Neural cell (in vitro differentiated cells): Measurements from ENCODE around the gene PPP1R27.

Experiments
- EP300 ChIP-seq: fragments of 450-650 bp; conservative IDR thresholded peaks from 2 replicates; pipeline ENCODE4 v1.6.1; 2014; ENCODE audit warnings: antibody characterized with exemption, mild to moderate bottlenecking, moderate library complexity; ENCODE audit not compliant: poor library complexity, severe bottlenecking
- EZH2 ChIP-seq: fragments of 200-600, 300-800 bp; shearing (Covaris generic), sonication (generic); IDR thresholded peaks from 2 replicates; pipeline ENCODE4 v1.6.1; 2014; ENCODE audit warnings: antibody characterized with exemption, low read length, borderline replicate concordance, mild to moderate bottlenecking; ENCODE audit not compliant: insufficient read depth, poor library complexity, severe bottlenecking
- POLR2AphosphoS5 ChIP-seq: IDR thresholded peaks from 2 replicates; pipeline ENCODE4 v1.6.1; 2012
- SMC3 ChIP-seq: fragments of 450-650 bp; conservative IDR thresholded peaks from 2 replicates; pipeline ENCODE4 v1.6.1; 2014; ENCODE audit warnings: antibody characterized with exemption, mild to moderate bottlenecking, moderate library complexity; ENCODE audit not compliant: poor library complexity
- TF ChIP-seq, protein P1 (sequence below): fragments of 450-650 bp; IDR thresholded peaks from 2 replicates; pipeline ENCODE4 v1.5.1; 2014; ENCODE audit warnings: antibody characterized with exemption, mild to moderate bottlenecking, moderate library complexity; ENCODE audit not compliant: poor library complexity, severe bottlenecking

DNA sequence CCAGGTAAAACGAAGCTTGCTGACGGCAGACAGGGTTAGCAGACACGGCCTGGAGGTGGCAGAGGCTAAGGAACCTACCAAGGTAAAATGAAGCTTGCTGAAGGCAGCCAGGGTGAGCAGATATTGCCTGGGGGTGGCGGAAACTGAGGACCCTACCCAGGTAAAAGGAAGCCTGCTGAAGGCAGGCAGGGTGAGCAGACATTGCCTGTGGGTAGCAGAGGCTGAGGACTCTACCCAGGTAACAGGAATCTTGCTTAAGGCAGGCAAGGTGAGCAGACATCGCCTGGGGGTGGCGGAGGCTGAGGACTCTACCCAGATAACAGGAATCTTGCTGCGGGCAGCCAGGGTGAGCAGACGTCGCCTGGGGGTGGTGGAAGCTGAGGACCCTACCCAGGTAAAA is 33.5 kb downstream of the PPP1R27 start:
- TF ChIP-seq SMC3 (no peak), POLR2AphosphoS5 (no peak), EZH2 (no peak), EP300 (no peak)
- TF ChIP-seq, protein P1, sequence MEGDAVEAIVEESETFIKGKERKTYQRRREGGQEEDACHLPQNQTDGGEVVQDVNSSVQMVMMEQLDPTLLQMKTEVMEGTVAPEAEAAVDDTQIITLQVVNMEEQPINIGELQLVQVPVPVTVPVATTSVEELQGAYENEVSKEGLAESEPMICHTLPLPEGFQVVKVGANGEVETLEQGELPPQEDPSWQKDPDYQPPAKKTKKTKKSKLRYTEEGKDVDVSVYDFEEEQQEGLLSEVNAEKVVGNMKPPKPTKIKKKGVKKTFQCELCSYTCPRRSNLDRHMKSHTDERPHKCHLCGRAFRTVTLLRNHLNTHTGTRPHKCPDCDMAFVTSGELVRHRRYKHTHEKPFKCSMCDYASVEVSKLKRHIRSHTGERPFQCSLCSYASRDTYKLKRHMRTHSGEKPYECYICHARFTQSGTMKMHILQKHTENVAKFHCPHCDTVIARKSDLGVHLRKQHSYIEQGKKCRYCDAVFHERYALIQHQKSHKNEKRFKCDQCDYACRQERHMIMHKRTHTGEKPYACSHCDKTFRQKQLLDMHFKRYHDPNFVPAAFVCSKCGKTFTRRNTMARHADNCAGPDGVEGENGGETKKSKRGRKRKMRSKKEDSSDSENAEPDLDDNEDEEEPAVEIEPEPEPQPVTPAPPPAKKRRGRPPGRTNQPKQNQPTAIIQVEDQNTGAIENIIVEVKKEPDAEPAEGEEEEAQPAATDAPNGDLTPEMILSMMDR = no peak
